ENCODE measurements around the gene CNOT6. TPM values are rescaled to one million over a fixed set of nuclear protein-coding genes. Genes with fewer than 3 reads are reported as not detected.

Gene CNOT6
- polyA plus RNA-seq, 6 donors from 2014 or later, result 0.84 to 8.8 (median 6.3) TPM

- peaks cover 0 to 2% (median 0%) of the 10 kb centered on the region in 7 donors for H3K9me3 Mint-ChIP-seq
- ATAC-seq (ENCODE audit: low read depth in 2 of 2) (no peak), DNase-seq (no peak)
- H3K4me1 Mint-ChIP-seq, result peaks cover 3 to 6% (median 6%) of the 10 kb centered on the region in 3 donors
- H3K27me3 Mint-ChIP-seq, result no peaks in the 10 kb centered on the region
- peaks cover 22 to 30% of the 10 kb centered on the region in 2 donors for H3K36me3 Mint-ChIP-seq
- peak overlapping the region in 4 of 6 donors; percentile 3 to 69 (median 64) for H3K27ac Mint-ChIP-seq
- no peak overlapping the region for H3K4me3 Mint-ChIP-seq
These were observed 38.1 kb downstream of the CNOT6 start for GRCh38 chr5:180532268-180532667.

GRCh38 chr5:180533845-180534244 is 39.7 kb downstream of the CNOT6 start:
- DNase-seq, result no peak
- peak overlapping the region in 2 of 6 donors; percentile 67 to 81 for H3K27ac Mint-ChIP-seq
- H3K4me1 Mint-ChIP-seq, result peaks cover 2 to 9% (median 6%) of the 10 kb centered on the region in 3 donors
- ATAC-seq (ENCODE audit: low read depth in 2 of 2), result no peak
- peak overlapping the region in 1 of 8 donors; percentile 75 for H3K4me3 Mint-ChIP-seq
- peaks cover 0 to 2% (median 0%) of the 10 kb centered on the region in 7 donors for H3K9me3 Mint-ChIP-seq
- no peaks in the 10 kb centered on the region for H3K27me3 Mint-ChIP-seq
- H3K36me3 Mint-ChIP-seq, result peaks cover 22 to 30% of the 10 kb centered on the region in 2 donors

GRCh38 chr5:180535573-180535972 is 41.4 kb downstream of the CNOT6 start:
- H3K4me3 Mint-ChIP-seq, result no peak overlapping the region
- peaks cover 3 to 19% (median 10%) of the 10 kb centered on the region in 3 donors for H3K4me1 Mint-ChIP-seq
- ATAC-seq (ENCODE audit: low read depth in 2 of 2) (no peak), DNase-seq (no peak)
- peak overlapping the region in 1 of 6 donors; percentile 29 for H3K27ac Mint-ChIP-seq
- H3K36me3 Mint-ChIP-seq, result peaks cover 16 to 26% of the 10 kb centered on the region in 2 donors
- no peaks in the 10 kb centered on the region for H3K27me3 Mint-ChIP-seq
- peaks cover 0 to 2% (median 0%) of the 10 kb centered on the region in 7 donors for H3K9me3 Mint-ChIP-seq

GRCh38 chr5:180540050-180540694 is 46.0 kb downstream of the CNOT6 start:
- H3K4me3 Mint-ChIP-seq, result peak overlapping the region in 1 of 8 donors; percentile 68
- H3K4me1 Mint-ChIP-seq, result peaks cover 3 to 28% (median 16%) of the 10 kb centered on the region in 3 donors
- H3K36me3 Mint-ChIP-seq, result peaks cover 17 to 25% of the 10 kb centered on the region in 2 donors
- peak overlapping the region in 3 of 6 donors; percentile 65 to 93 (median 87) for H3K27ac Mint-ChIP-seq
- H3K9me3 Mint-ChIP-seq, result peaks cover 0 to 2% (median 0%) of the 10 kb centered on the region in 7 donors
- ATAC-seq (ENCODE audit: low read depth in 2 of 2) (no peak), DNase-seq (no peak)
- no peaks in the 10 kb centered on the region for H3K27me3 Mint-ChIP-seq

- H3K9me3 Mint-ChIP-seq, result peaks cover 0 to 2% (median 0%) of the 10 kb centered on the region in 7 donors
- H3K4me3 Mint-ChIP-seq, result no peak overlapping the region
- peaks cover 19 to 30% of the 10 kb centered on the region in 2 donors for H3K36me3 Mint-ChIP-seq
- peaks cover 3 to 35% (median 15%) of the 10 kb centered on the region in 3 donors for H3K4me1 Mint-ChIP-seq
- DNase-seq, result no peak
- no peak overlapping the region for H3K27ac Mint-ChIP-seq
- ATAC-seq (ENCODE audit: low read depth in 2 of 2), result no peak
- no peaks in the 10 kb centered on the region for H3K27me3 Mint-ChIP-seq
These were observed 47.5 kb downstream of the CNOT6 start for GRCh38 chr5:180541710-180542109.

GRCh38 chr5:180545248-180545647 is 51.1 kb downstream of the CNOT6 start:
- no peak for ATAC-seq (ENCODE audit: low read depth in 2 of 2)
- Mint-ChIP-seq H3K4me3 (no peak overlapping the region), H3K27me3 (no peaks in the 10 kb centered on the region), H3K27ac (peak overlapping the region in 2 of 6 donors; percentile 69), H3K36me3 (peaks cover 14 to 30% of the 10 kb centered on the region in 2 donors), H3K9me3 (no peaks in the 10 kb centered on the region), H3K4me1 (peaks cover 7 to 31% (median 17%) of the 10 kb centered on the region in 3 donors)
- no peak for DNase-seq

- ATAC-seq (ENCODE audit: low read depth in 2 of 2) (no peak), DNase-seq (no peak)
- Mint-ChIP-seq H3K27me3 (no peaks in the 10 kb centered on the region), H3K27ac (peak overlapping the region in 3 of 6 donors; percentile 7 to 79 (median 68)), H3K4me1 (peaks cover 7 to 31% (median 13%) of the 10 kb centered on the region in 3 donors), H3K9me3 (no peaks in the 10 kb centered on the region), H3K4me3 (no peak overlapping the region), H3K36me3 (peaks cover 19 to 22% of the 10 kb centered on the region in 2 donors)
These were observed 54.4 kb downstream of the CNOT6 start for GRCh38 chr5:180548563-180548962.

- Mint-ChIP-seq H3K4me1 (peaks cover 2 to 3% (median 2%) of the 10 kb centered on the region in 3 donors), H3K4me3 (no peak overlapping the region), H3K27me3 (no peaks in the 10 kb centered on the region), H3K36me3 (peaks cover 0 to 41% of the 10 kb centered on the region in 2 donors), H3K27ac (peak overlapping the region in 1 of 6 donors; percentile 38), H3K9me3 (no peaks in the 10 kb centered on the region)
- no peak for ATAC-seq (ENCODE audit: low read depth in 2 of 2)
- DNase-seq, result no peak
These were observed 59.4 kb downstream of the CNOT6 start for GRCh38 chr5:180553530-180553929.

- no peak for DNase-seq
- Mint-ChIP-seq H3K9me3 (no peaks in the 10 kb centered on the region), H3K4me1 (peaks cover 0 to 12% (median 11%) of the 10 kb centered on the region in 3 donors), H3K4me3 (no peak overlapping the region), H3K27me3 (no peaks in the 10 kb centered on the region), H3K36me3 (peaks cover 2 to 52% of the 10 kb centered on the region in 2 donors), H3K27ac (peak overlapping the region in 2 of 6 donors; percentile 1 to 28)
- ATAC-seq (ENCODE audit: low read depth in 2 of 2), result no peak
These were observed 61.2 kb downstream of the CNOT6 start for GRCh38 chr5:180555168-180555921.

- H3K36me3 Mint-ChIP-seq, result peaks cover 14 to 63% of the 10 kb centered on the region in 2 donors
- H3K27ac Mint-ChIP-seq, result peak overlapping the region in 1 of 6 donors; percentile 9
- no peaks in the 10 kb centered on the region for H3K9me3 Mint-ChIP-seq
- ATAC-seq (ENCODE audit: low read depth in 2 of 2), result no peak
- no peak overlapping the region for H3K4me3 Mint-ChIP-seq
- H3K4me1 Mint-ChIP-seq, result peaks cover 9 to 22% (median 21%) of the 10 kb centered on the region in 3 donors
- DNase-seq, result no peak
- H3K27me3 Mint-ChIP-seq, result no peaks in the 10 kb centered on the region
These were observed 63.1 kb downstream of the CNOT6 start for GRCh38 chr5:180557217-180557809.

GRCh38 chr5:180558232-180558631 is 64.1 kb downstream of the CNOT6 start:
- Mint-ChIP-seq H3K4me1 (peaks cover 9 to 22% (median 21%) of the 10 kb centered on the region in 3 donors), H3K9me3 (no peaks in the 10 kb centered on the region), H3K36me3 (peaks cover 14 to 56% of the 10 kb centered on the region in 2 donors), H3K4me3 (no peak overlapping the region), H3K27ac (peak overlapping the region in 1 of 6 donors; percentile 81), H3K27me3 (no peaks in the 10 kb centered on the region)
- DNase-seq (no peak), ATAC-seq (ENCODE audit: low read depth in 2 of 2) (no peak)

GRCh38 chr5:180563994-180564393 is 69.8 kb downstream of the CNOT6 start:
- ATAC-seq (ENCODE audit: low read depth in 2 of 2) (no peak), DNase-seq (no peak)
- Mint-ChIP-seq H3K9me3 (no peaks in the 10 kb centered on the region), H3K27ac (peak overlapping the region in 3 of 6 donors; percentile 29 to 96 (median 51)), H3K27me3 (no peaks in the 10 kb centered on the region), H3K36me3 (peaks cover 14 to 45% of the 10 kb centered on the region in 2 donors), H3K4me3 (no peak overlapping the region), H3K4me1 (peaks cover 12 to 18% (median 18%) of the 10 kb centered on the region in 3 donors)

GRCh38 chr5:180568914-180569313 is 74.7 kb downstream of the CNOT6 start:
- no peak overlapping the region for H3K27ac Mint-ChIP-seq
- H3K9me3 Mint-ChIP-seq, result no peaks in the 10 kb centered on the region
- H3K36me3 Mint-ChIP-seq, result peaks cover 10 to 28% of the 10 kb centered on the region in 2 donors
- peaks cover 0 to 4% (median 1%) of the 10 kb centered on the region in 3 donors for H3K4me1 Mint-ChIP-seq
- no peaks in the 10 kb centered on the region for H3K27me3 Mint-ChIP-seq
- no peak for ATAC-seq (ENCODE audit: low read depth in 2 of 2)
- no peak overlapping the region for H3K4me3 Mint-ChIP-seq
- DNase-seq, result no peak
